GM12878 (cell line): Measurements from ENCODE around the gene DDHD1. TPM values are rescaled to one million over a fixed set of nuclear protein-coding genes. Genes with fewer than 3 reads are reported as not detected.

Source experiments
- ATAC-seq: fragments of 200-7000 bp; cut with Tn5 transposase; 3 replicates; pipeline ENCODE4 v1.9.1; 2020; ENCODE audit warnings: mild to moderate bottlenecking, moderate library complexity
- BruUV-seq: library from RNA; stranded (reverse); fragments of 400-500 nt; replicated peaks from 2 replicates; lab custom pipeline; 2021; lab: Mats Ljungman, UMichigan
- CTCF ChIA-PET: fragments of 300-600 bp; sonication (Branson Sonifier 250); formaldehyde crosslinking; extraction: SDS; loops from one replicate; lab custom pipeline; 2021; ENCODE audit warnings: inconsistent platforms; lab: Yijun Ruan, JAX
- POLR2A ChIA-PET: fragments of 350-600 bp; formaldehyde crosslinking; extraction: SDS; loops from one replicate; lab custom pipeline; 2021; ENCODE audit warnings: inconsistent platforms; lab: Charles Lee
- RAD21 ChIA-PET: fragments of 300-600 bp; sonication (Branson Sonifier 250); formaldehyde crosslinking; loops from one replicate; lab custom pipeline; 2023; ENCODE audit warnings: antibody characterized with exemption; ENCODE audit not compliant: unreplicated experiment; lab: Charles Lee
- SMC1A ChIA-PET: fragments of 300-600 bp; sonication (Branson Sonifier 250); formaldehyde crosslinking; loops from one replicate; lab custom pipeline; 2023; ENCODE audit not compliant: unreplicated experiment, uncharacterized antibody; lab: Charles Lee
- DNase-seq: peaks from one replicate; pipeline ENCODE4 v3.0.0-alpha.2; 2011; ENCODE audit warnings: low read depth, low spot score
- FAIRE-seq: peaks from 3 replicates; lab custom pipeline; 2011; peaks lifted over from hg19 to GRCh38; lab: Jason Lieb, UNC
- H2AFZ ChIP-seq: 2 replicates; pipeline ENCODE4 v1.6.0; 2011; ENCODE audit warnings: low read depth, low read length, control low read depth; ENCODE audit not compliant: control insufficient read depth
- H3K27ac ChIP-seq: 2 replicates; pipeline ENCODE4 v1.5.1; 2011; ENCODE audit warnings: control low read depth; ENCODE audit not compliant: control insufficient read depth, insufficient read depth
- H3K27me3 ChIP-seq, 2 experiments: replicated peaks in 1 of 2; 2 replicates each; pipeline versions ENCODE4 v1.6.0 to v1.6.1; 2011; ENCODE audit warnings: low read length in 1 of 2; ENCODE audit not compliant: control insufficient read depth in 2 of 2, insufficient read depth in 2 of 2
- H3K36me3 ChIP-seq, 2 experiments: 2 replicates each; pipeline ENCODE4 v1.5.1; 2011; ENCODE audit warnings: low read length in 1 of 2; ENCODE audit not compliant: control insufficient read depth in 2 of 2, insufficient read depth in 2 of 2
- H3K4me1 ChIP-seq: 2 replicates; pipeline ENCODE4 v1.6.1; 2011; ENCODE audit warnings: mild to moderate bottlenecking, low read length, moderate library complexity, mixed read lengths; ENCODE audit not compliant: control insufficient read depth, insufficient read depth
- H3K4me2 ChIP-seq: 2 replicates; pipeline ENCODE4 v1.6.0; 2011; ENCODE audit warnings: control low read depth; ENCODE audit not compliant: control insufficient read depth, insufficient read depth
- H3K4me3 ChIP-seq: fragments of 200-600 bp; sonication (generic); 2 replicates; pipeline ENCODE4 v1.5.1; 2016
- H3K79me2 ChIP-seq: 2 replicates; pipeline ENCODE4 v1.6.0; 2011; ENCODE audit warnings: low read length; ENCODE audit not compliant: control insufficient read depth, insufficient read depth
- H3K9ac ChIP-seq: 2 replicates; pipeline ENCODE4 v1.8.0; 2011; ENCODE audit warnings: low read length, control low read depth, mixed read lengths; ENCODE audit not compliant: control insufficient read depth, insufficient read depth
- H3K9me3 ChIP-seq: replicated peaks from 3 replicates; pipeline ENCODE4 v1.5.1; 2011; ENCODE audit warnings: mild to moderate bottlenecking, low read length; ENCODE audit not compliant: control insufficient read depth, insufficient read depth
- H4K20me1 ChIP-seq: 2 replicates; pipeline ENCODE4 v1.6.0; 2011; ENCODE audit not compliant: control insufficient read depth, insufficient read depth
- BACH1 ChIP-seq: fragments of 450-650 bp; IDR thresholded peaks from 2 replicates; pipeline ENCODE4 v1.6.1; 2017; ENCODE audit warnings: mild to moderate bottlenecking, borderline replicate concordance
- CEBPZ ChIP-seq: fragments of 150-350 bp; IDR thresholded peaks from 2 replicates; pipeline ENCODE4 v1.6.1; 2016; ENCODE audit warnings: low read depth, low read length
- DPF2 ChIP-seq: fragments of 450-650 bp; IDR thresholded peaks from 2 replicates; pipeline ENCODE4 v1.6.1; 2017; ENCODE audit warnings: mild to moderate bottlenecking
- EGR1 ChIP-seq, 2 experiments: IDR thresholded peaks; 1 replicate in 1 of 2; 2 replicates in 1 of 2; pipeline ENCODE4 v1.6.1; 2011 to 2012; ENCODE audit warnings: low read depth in 2 of 2, low read length in 2 of 2, borderline replicate concordance in 1 of 2, mild to moderate bottlenecking in 1 of 2, moderate library complexity in 1 of 2
- FOS ChIP-seq: IDR thresholded peaks from 3 replicates; pipeline ENCODE4 v1.6.1; 2011; ENCODE audit warnings: borderline replicate concordance; ENCODE audit not compliant: insufficient read length; ENCODE audit errors: extremely low read depth
- GATAD2B ChIP-seq: fragments of 450-650 bp; conservative IDR thresholded peaks from 2 replicates; pipeline ENCODE4 v1.6.1; 2017; ENCODE audit warnings: low read depth, mild to moderate bottlenecking, moderate library complexity
- JUNB ChIP-seq: IDR thresholded peaks from 2 replicates; pipeline ENCODE4 v1.6.1; 2016; ENCODE audit warnings: antibody characterized with exemption, mild to moderate bottlenecking
- LARP7 ChIP-seq: fragments of 450-650 bp; IDR thresholded peaks from 2 replicates; pipeline ENCODE4 v1.6.1; 2017; ENCODE audit warnings: mild to moderate bottlenecking
- NR2F1 ChIP-seq: fragments of 450-650 bp; conservative IDR thresholded peaks from 2 replicates; pipeline ENCODE4 v1.6.1; 2017; ENCODE audit warnings: mild to moderate bottlenecking
- USF2 ChIP-seq: IDR thresholded peaks from 2 replicates; pipeline ENCODE4 v1.6.1; 2011; ENCODE audit warnings: low read depth, low read length, improper control_type of control experiment, borderline replicate concordance
- WGBS: methylation state at CpG from one replicate; pipeline ENCODE4 v1.1.6; 2016; ENCODE audit warnings: low lambda C conversion rate; ENCODE audit not compliant: insufficient replicate concordance, insufficient coverage; ENCODE audit errors: missing lambda C conversion rate; 5-methylcytosine and 5-hydroxymethylcytosine counted together
- in situ Hi-C: fragments of 300-500 bp; cut with MboI; formaldehyde crosslinking; loops from 9 replicates; pipeline ENCODE4 v1.14.3; 2018; ENCODE audit warnings: mixed read lengths
- intact Hi-C: fragments of 100-400 bp; cut with micrococcal nuclease; formaldehyde crosslinking; loops from one replicate; pipeline ENCODE4 v1.14.2; 2022; ENCODE audit not compliant: unreplicated experiment
- polyA plus RNA-seq, 11 experiments: library from polyadenylated mRNA; depleted of rRNA in 4 of 11; unstranded in 6 of 11; stranded (reverse) in 5 of 11; fragments of >200 nt; fragmentation: Nextera tagmentation in 4 of 11; fragmentation: Illumina TruSeq in 1 of 11; extraction: Ambion mirVana in 4 of 11; extraction: Trizol in 1 of 11; gene quantifications; 1 replicate in 1 of 11; 2 replicates in 10 of 11; pipeline versions ENCODE4 v1.2.1 to v1.2.3, GENCODE V29; 2011 to 2016; ENCODE audit warnings: inconsistent platforms in 2 of 11, missing spikeins in 2 of 11, low read depth in 1 of 11
- total RNA-seq, 4 experiments: library from RNA; depleted of rRNA in 3 of 4; stranded (reverse); fragments of >200 nt in 3 of 4; fragmentation: Illumina TruSeq in 1 of 4; extraction: Trizol in 1 of 4; gene quantifications; 2 replicates each; pipeline versions ENCODE4 v1.2.1 to v1.2.3, GENCODE V29; 2013 to 2021

The DDHD1 gene
- total and polyA plus RNA-seq, 10 of the 15 experiments (the other 5 are each of a cell fraction or from before 2014, with no cell fraction given) = 7.7 to 52.3 (median 28.5) TPM

GRCh38 chr14:53020193-53020932, 132.8 kb downstream of the DDHD1 start:
- H3K27me3 ChIP-seq = no peaks in the 10 kb centered on the region
- ChIA-PET CTCF (no interaction called here), POLR2A (interaction anchor here (0.6 kb wide), 1 partner anchor 44 kb away, joined by 3 read pairs; no protein-coding TSS in a partner anchor), RAD21 (no interaction called here), SMC1A (interaction anchor here (1.7 kb wide), 1 partner anchor 16 kb away, joined by 4 read pairs; no protein-coding TSS in a partner anchor)
- FAIRE-seq (no peak), DNase-seq (no peak), ATAC-seq (no peak)
- H3K4me3 ChIP-seq = no peak overlapping the region
- H3K4me2 ChIP-seq = no peak overlapping the region
- H4K20me1 ChIP-seq = no peaks in the 10 kb centered on the region
- 82% methylated on average over 5 of the region's 5 CpGs for whole genome bisulfite sequencing
- H3K9ac ChIP-seq = no peak overlapping the region
- no peaks in the 10 kb centered on the region for H3K79me2 ChIP-seq
- intact Hi-C loops = no loop called here
- TF ChIP-seq BACH1 (no peak), EGR1 (IDR thresholded peaks at IDR 0.05; ENCODE audit: borderline replicate concordance in 1 of 2, low read depth in 2 of 2, low read length in 2 of 2) (no peak), NR2F1 (no peak), USF2 (no peak), GATAD2B (no peak), DPF2 (no peak), LARP7 (no peak), JUNB (no peak), FOS (no peak), CEBPZ (no peak)
- in situ Hi-C loops = no loop called here
- H3K9me3 ChIP-seq = no peaks in the 10 kb centered on the region
- no peaks in the 10 kb centered on the region for H3K36me3 ChIP-seq
- BruUV-seq = no TSS peak
- H3K4me1 ChIP-seq = no peaks in the 10 kb centered on the region
- no peak overlapping the region for H3K27ac ChIP-seq
- H2AFZ ChIP-seq = no peak overlapping the region
